Hematopoietic multipotent progenitor cell treated with erythropoietin and hydrocortisone succinate and interleukin-3 and kit ligand, for 6 days (in vitro differentiated cells): ENCODE results near the gene ETV5.
A peak's percentile ranks its signal among the peaks of the same experiment; 100 is the strongest.

Experiments
- DNase-seq: peaks from one replicate; pipeline ENCODE4 v3.0.0-alpha.2; 2015

Gene ETV5

DNA sequence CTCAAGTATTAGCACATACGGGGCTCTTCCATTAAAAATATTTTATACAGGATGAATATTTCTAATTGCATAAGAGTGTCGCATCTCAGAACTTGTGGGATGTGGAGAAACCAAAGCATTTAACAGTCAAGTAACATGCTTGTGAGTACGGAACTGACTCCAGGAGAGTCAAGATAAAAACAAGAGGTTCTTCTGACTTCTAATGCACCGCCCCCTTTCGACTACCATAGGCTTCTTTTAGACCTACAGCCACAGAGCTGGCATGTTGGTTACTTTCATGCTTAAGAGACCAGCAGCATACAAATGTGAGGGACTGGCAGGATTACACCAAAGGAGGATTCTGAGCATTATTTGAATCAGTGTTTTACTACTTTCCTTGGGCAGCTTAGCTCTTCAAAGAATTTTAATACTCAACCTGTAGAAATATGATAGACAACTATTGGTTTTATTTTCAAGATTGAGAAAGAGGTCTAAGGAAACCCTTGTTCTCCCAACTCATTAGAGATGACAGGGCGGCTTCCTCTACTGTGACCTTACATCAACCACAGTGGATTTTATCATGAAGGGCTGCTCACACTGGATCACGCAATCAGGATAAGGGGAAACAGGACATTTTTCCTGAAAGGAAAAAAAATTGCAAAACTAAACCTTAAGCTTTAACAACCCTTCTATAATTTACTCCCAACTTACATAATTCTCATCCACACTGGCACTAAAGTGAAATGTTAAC lies 14.0 kb downstream of the ETV5 start:
- DNase-seq, result no peak

DNA sequence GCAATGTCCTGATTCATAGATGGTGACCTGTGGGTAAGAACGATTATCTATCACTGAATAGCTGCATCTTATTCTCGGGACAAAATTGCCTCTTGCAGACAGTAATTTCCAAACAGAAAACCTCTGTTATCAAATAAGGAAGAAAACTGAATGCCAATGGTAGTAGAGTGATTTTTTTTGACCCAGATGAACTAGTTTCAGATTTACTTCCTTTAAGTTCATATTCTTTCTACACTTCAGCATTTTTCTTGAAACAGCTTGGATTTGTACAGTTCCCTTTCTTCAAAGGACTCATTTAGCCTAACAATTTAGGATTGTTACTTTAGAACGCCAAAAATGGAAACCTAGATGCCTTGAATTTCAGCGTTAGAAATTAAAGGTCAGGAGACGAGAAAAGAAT lies 14.6 kb downstream of the ETV5 start:
- no peak for DNase-seq

GRCh38 chr3:186093271-186093900 lies 15.5 kb downstream of the ETV5 start:
- no peak for DNase-seq

- DNase-seq, result no peak
Measured at GRCh38 chr3:186092360-186093070, 16.4 kb downstream of the ETV5 start.

GRCh38 chr3:186090901-186091300 lies 18.0 kb downstream of the ETV5 start:
- DNase-seq, result no peak

DNA sequence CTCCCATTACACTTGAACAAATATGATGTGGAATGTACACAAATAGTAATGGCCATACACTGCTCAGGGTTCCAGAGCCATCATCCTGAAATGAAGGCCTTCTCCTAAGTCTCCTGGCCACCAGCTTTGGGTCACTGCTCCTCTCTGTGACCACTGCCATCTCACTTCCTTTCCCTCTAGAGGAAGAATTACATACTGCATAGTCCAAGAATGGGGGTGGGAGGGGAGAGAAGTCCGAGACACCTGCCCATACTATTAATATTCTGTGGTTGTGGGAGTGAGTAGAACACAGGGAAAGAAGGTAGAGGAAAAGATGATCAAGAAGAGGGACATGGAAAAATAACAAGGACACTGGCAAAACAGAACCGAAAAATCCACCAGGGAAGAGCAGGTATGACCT lies 20.6 kb downstream of the ETV5 start:
- no peak for DNase-seq

DNA sequence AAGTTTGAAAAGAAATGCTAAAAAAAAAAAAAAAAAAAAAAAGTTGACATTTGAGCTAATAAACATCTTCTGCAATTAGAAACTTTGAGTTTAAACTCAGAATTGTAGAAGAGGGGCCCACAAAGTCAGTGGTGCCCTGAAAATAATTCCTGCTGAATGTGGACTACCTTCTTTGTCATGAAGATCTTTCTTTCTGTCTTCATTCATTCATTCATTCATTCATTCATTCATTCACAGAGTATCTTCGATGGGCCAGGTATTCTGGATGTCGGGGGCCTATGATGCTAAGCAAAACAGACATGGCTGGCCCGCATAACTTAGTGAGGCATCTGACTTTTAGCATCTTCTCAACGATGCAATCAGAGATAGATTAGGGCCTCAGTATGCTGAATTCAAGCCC lies 24.6 kb downstream of the ETV5 start:
- no peak for DNase-seq

- no peak for DNase-seq
Measured at GRCh38 chr3:186083746-186084145, 25.1 kb downstream of the ETV5 start.

DNA sequence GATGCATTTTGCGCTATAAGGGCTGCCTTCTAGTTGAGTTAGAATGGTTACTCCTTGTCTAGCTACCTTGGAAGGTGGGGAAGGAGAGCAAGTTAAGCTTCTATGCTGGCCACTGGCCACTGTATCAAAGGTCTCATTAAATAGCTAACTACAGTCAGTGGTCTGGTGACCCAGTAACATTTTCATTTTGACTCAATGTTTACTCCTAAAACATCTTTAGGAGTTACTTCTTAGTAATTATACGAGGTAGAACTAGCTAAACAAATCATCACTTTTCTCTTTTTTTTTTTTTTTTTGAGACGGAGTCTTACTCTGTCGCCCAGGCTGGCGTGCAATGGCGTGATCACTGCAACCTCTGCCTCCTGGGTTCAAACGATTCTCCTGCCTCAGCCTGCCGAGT lies 26.7 kb downstream of the ETV5 start:
- DNase-seq, result no peak

DNA sequence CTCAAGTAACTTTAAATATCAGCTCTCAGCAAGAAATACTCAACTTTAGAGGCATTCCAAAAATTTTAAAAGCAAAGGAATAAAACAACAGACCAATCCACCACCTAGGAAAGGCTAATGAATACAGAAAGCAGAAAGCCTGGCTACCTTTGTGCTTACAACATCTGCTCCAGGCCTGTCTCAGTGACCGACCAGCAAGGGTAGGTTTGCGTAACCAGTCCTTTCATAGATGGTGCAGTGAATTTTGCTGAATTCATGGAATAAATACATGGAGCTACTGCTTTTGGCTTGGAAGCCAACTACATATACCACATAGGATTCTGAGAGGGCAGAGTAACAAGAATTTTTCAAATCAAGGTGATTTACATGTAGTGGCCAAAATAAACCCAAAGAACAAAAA lies 27.2 kb downstream of the ETV5 start:
- DNase-seq, result no peak

DNA sequence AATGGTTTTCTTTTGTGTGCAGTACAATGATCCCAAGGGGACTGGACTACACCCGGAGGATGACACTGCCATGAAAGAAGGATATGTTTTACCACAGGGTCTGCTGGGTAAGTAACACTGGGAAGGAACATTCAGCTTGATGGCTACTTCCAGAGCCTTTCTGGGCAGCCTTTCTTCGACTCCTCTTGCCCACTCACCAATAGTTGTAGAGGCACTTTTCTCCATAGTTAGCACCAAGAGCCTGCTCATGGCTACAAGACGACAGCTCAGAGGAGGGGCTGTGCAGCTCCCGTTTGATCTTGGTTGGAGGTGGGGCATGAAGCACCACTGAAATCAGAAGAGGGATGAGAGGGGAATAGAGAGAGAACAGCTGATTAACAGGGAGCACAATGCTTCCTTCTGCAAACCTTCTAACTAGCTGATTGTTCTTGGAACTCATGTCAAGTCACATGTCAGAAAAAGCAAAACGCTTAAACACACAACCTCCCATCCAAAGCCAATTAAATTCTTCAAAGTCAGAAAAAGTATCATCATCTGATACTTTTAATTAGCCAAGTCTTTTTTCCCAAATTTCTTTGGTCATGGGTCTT lies 27.9 kb downstream of the ETV5 start:
- no peak for DNase-seq

DNA sequence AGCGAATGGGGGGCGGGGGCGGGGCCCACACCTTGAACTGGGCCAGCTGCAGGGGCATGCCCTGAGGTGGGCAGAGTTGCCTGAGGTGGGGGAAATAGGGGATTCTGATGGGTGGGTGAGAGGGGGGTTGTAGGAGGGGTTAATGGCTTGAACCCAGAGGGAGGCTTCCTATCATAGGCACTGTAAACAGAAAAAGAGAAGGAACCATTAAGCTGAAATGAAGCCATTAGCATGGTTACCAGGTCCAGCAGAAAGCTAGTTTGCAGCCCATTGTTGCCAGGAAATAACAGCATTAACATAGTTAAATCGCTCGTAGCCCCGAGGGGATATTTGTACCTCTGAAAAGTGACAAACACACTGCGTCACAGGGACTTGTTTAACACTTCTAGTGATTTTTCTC lies 29.0 kb downstream of the ETV5 start:
- DNase-seq, result no peak

GRCh38 chr3:186077466-186077865 lies 31.4 kb downstream of the ETV5 start:
- no peak for DNase-seq

DNA sequence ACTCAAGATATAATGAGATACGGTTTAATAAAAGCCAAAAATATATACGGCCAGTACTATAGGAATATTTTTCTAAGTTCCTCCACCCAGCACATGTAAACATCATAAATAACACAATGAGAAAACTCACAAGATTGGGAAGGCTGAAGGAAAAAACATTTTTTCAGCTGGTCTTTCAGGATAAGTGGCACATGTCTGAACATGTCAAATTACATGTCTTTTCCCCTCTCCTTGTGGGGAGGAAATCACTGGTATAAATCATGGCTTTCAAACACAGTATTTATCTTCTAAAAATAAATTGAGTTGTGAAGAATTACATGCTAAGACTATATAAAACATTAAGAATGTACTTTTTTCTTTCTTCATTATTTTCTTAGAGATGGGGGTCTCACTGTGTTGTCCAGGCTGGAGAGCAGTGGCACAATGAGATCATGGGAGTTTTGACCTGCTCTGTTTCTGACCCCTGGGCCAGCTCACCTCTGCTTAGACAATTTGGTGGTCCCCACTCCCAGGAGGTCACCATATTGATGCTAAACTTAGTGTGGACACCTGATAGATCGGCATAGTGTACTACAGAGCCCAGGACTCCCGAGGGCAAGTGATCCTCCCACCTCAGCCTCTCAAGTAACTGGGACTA lies 32.8 kb downstream of the ETV5 start:
- DNase-seq, result no peak

DNA sequence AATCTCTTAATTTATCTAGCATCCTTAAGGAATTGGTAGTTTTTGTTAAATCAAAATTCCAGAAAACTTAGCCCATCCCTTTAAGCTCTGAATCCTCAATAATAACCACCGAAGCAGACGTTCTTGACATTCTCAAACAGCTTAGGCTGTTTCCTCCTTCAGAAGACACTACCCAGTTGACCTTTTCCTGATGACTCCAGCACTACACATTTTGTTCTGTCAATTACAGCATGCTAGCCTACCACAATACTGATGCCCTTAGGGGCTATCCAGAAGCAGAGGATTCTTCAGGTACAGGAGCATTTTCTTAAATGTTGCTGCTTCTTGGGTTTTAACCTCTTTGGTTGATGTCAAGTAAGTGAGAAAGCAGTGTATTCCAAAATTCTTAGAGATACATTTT lies 33.4 kb downstream of the ETV5 start:
- no peak for DNase-seq

- no peak for DNase-seq
Measured at GRCh38 chr3:186073641-186074040, 35.2 kb downstream of the ETV5 start.

DNA sequence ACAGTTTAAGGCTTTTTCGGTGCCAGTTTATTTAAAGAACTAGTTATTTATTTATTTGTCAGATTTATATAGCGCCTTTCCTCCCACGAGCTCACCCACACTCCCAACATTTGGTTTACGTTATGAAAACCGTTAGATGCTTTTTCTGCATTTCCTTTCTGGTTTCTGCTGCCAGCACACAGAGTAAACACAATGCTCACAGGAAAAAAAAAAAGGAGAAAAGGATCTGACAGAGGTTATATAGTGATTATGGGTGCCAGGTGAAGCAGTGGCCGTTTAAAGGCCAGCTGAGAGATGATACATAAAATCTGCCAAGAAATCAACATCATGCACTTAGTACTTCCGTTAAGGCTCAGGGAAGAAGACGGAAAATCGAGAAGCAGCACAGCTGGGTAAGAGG lies 37.9 kb downstream of the ETV5 start:
- DNase-seq, result no peak

DNA sequence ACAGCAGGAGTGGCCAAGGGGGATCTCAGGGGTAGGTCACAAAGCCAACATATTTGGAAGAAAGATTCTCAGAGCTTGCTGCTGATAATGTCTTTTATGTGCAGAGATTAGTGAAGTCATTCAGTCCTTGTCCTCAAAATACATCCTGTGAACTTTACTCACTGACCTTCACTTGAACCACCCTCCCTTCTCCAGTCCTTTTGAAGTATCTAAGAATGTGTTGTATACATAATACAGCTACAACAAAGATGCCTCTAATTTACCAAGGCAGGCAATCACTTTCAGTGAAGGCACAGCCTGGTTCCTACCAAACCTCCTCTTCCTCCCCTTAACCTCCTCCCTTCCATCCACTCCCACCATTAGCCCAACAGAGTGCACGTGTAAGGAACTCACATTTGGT lies 38.3 kb downstream of the ETV5 start:
- no peak for DNase-seq

DNA sequence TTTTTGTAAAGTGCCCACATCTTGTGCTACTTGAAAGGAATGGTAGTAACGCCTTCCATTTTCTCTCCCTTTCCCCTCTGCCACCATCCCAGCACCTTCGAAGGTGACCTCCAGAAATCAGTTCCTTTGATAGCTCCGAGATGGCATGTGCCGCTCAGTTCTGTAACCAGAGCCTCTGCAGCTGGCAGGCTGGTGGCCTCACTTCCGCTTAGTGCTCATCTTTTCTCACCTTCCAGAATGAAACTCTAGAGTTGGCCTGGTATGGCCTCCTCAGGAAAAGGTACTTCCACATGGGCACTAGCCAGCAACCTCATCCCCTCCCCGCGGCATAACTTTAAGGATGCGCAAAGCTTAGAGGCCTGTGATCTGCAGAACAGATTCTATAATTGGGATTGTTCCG lies 38.8 kb downstream of the ETV5 start:
- DNase-seq, result no peak

DNA sequence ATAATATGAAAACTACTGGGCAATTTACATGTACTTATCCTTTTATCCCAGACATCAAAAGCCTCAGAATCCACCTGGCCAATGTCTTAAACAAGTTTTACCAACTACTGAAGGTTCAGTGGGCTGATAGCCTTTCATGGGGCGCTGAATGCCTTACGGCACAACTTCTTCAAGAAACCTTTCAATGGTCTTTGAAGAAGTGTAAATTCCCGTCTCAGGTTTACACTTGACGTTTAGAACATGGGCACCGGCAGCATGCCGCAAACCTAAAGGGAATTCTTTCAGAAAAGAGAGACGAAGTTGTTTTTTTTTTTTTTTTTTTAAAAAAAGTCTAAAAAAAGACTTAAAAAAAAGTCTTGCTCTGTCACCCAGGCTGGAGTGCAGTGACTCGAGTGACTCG lies 39.7 kb downstream of the ETV5 start:
- no peak for DNase-seq

GRCh38 chr3:186068243-186068552 lies 40.7 kb downstream of the ETV5 start:
- no peak for DNase-seq

DNA sequence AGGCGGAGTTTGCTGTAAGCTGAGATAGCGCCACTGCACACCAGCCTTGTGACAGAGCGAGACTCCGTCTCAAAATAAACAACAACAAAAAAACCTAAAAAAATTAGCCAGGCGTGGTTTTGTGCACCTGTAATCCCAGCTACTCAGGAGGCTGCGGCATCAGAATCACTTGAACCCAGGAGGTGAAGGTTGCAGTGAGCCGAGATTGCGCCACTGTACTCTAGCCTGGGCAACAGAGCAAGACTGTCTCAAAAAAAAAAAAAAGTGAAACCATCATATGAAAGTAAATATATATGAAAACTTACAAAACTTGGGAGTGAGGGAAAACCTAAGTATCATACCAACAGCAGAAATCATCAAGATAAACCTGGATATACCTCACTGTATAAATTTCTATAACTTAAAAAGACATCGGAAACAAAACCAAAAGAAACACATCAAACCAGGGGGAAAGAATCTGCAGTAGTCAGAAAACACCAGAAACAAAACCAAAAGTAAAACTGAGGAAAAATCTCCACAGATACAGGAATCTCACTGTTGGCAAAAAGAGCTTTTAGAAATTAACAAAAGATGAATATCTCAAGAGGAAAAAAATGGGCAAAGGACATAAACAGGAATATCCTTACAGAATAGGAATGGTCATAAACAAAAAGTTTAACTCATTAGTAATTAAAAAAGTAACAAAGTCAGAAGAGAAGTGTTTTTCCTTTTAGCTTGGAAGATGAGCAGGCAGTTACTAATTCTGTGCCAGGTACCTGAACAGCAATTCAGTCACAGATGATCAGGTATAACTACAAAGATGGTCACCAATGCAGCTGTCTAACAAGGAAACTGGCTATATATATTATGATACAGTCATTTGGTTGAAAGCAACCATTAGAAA lies 41.3 kb downstream of the ETV5 start:
- no peak for DNase-seq

DNA sequence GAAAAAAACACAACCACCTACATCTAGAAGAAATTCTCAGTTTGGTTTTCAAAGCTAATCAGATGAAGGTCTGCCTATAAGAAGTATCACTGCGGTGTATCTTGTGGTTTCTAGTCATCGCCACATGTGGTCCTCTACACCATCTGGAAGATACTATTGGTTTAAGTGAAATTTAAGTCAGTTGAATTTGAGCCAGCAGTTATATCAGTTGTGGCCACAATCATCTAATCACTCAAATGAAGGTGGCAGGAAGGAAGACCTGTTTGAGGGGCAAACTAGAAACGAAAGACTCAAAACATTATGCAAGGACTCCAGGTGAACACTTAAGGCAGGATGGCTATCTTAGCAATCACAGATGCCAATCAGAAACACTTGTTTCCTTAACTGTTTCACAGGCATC lies 48.7 kb downstream of the ETV5 start:
- peak; percentile 79 for DNase-seq
